NCI-H345 (cell line): Measurements from ENCODE around the gene TNRC18.
A peak's percentile ranks its signal among the peaks of the same experiment; 100 is the strongest.

Source experiments
- DNase-seq: peaks from one replicate; lab custom pipeline; 2025; lab: John Stamatoyannopoulos, UW

TNRC18 gene

DNA sequence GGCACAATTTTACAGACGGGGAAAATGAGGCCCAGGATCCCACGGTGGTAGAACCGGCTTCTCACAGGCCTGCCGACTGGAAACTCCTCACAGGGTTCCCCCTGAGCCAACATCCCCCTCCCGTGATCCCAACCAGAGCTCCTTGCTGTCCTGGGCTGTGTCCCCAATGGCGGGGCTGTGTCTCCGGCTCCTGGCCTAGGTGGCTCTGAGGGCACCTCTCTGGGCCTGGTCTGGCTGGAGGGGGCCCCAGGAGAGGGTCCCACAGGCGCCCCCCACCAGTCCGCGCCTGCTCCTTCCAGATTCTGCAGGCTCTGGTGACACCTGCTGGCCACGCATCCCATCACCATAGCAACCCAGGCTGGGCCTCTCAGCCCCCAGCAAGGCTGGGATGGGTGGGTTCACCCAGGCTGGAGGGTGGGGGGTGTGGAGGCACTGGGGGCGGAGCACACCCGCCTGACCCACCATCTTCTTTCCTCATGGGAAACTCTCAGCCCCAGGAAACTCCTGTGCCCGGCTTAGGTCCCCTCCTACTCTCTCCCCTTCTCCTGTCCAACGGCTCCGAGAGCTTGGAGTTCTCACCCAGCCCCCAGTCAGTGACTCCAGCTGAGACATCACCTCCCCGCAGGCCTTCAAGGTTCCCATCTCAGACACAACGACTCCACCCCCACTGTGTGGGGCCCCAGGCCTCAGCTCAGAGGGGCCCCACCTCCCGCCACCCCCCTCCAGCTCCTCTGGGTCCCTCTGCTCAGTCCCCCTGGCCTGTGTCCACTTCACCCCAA lies 27.1 kb upstream of the TNRC18 start:
- DNase-seq: peak; percentile 5

DNA sequence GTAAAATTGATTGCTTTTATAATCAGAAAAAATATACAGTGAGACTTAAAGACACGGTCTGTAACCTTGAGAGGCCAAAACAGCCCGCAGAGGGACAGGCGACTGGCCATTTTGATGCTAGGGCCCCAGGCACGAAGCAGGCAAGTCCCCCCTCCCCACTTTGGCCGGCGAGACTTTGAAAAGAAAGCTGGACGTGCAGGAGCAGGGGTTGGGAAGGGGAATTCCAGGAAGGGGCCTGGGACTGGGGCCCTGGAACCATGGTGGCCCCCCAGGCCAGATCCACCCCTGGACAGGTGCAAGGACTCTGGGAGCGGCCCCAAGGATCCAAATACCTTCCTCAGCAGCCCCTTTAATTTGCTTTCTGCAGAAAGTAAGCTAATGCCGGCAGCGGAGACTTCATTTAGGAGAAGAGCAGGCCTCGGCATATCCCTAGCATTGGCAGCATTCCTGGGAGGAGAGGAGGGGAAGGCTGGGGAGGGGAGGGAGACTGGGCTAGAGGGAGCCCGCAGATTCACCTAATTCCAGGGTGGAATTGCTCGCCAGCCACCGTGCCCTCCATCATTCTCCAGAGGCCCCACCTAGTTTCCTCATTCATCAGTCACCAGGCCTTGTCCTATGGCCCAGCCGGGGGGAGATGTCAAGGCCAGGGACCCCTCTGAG lies 24.9 kb upstream of the TNRC18 start:
- no peak for DNase-seq

DNA sequence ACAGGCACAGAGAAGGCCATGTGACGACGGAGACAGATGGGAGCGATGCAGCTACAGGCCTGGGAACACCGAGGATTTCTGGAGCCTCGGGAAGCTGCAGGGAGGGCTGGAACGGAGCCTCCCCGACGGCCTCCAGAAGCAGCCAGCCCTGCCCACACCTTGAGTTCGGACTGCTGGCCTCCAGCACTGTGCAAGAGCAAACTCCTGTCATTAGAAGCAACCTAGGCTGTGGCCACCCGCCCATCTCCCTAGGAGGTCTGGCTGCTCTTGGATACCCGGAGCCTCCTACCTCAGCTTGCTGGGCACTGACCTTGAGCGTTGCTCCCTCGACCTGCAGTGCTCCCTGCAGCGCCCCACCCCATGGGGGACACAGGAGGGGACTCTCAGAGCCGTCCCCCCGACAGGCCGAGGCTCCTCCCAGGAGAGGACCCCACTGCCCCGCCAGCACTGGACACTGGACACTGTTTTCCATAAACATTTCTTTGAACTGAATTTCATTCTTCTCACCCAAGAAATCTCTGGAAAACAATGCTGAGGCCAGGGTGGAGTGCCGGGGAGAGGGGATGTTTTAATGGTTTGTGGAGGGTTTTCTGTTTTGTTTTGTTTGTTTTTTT lies 22.5 kb upstream of the TNRC18 start:
- DNase-seq: no peak

DNA sequence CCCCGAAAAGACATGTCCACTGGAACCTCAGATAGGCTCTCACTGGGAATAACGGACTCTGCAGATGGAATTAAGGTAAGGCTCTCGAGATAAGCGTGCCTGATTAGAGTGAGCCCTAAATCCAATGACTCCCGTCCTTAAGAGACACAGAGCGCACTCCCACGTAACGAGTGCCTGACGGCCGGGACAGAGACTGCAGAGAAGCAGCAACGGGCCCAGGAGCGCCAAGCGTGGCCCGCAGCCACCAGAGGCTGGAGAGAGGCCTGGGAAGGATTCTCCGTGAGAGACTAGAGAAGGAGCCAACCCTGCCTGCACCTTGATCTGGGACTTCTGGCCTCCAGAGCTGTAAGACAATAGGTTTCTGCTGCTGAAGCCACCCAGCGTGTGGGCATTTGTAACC lies 20.0 kb upstream of the TNRC18 start:
- DNase-seq: no peak

DNA sequence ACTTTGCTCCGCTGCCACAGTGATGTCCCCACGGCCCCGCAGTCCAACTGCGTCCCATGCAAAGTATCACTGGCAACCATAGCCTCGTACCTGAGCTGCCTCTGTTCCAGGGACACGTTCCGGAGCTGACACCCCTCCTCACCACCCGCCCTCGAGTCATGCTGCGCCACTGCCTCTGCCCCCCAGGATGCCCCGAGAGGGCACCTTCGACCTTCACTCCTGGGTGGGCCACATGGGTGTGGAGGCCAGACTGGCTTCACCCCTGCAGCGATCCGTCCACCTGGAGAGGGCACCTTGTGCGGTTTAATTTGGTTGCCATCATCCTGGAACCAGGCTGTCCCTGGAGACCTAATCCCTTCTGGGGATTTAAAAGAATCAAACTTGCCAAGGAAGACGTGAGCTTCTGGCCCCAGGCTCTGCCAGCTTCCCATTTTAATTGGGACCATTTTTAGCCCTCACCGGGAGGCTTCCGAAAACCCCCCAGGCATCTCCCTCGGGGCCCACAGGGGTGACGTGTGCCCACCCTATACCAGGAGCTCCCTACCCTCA lies 19.2 kb upstream of the TNRC18 start:
- no peak for DNase-seq

DNA sequence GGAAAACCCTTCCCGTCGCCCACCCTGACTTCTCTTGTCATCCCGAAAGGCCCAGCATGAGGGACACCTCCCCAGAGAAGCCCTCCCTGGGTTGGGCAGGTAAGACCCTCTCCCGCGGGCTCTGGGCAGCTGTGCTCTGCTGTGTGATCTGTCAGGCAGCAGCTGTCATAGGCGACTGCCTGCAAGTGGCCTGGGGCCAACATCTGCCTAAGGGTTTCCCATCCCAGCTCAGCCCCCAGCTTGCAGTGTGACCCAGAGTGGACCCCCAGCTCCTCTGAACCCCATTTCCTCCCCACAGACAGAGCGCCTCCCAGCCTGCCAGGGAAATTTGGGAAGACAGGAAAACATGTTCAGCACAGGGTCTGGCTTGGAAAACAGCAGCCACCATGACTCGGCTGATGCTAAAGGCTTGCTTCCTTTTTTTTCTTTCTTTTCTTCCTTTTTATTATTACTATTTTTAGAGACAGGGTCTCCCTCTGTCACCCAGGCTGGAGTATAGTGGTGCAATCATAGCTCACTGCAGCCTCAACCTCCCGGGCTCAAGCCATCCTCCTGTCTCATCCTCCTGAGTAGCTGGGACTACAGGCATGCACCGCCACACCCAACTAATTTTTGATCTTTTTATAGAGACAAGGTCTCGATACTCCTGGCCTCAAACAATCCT lies 18.3 kb upstream of the TNRC18 start:
- no peak for DNase-seq

DNA sequence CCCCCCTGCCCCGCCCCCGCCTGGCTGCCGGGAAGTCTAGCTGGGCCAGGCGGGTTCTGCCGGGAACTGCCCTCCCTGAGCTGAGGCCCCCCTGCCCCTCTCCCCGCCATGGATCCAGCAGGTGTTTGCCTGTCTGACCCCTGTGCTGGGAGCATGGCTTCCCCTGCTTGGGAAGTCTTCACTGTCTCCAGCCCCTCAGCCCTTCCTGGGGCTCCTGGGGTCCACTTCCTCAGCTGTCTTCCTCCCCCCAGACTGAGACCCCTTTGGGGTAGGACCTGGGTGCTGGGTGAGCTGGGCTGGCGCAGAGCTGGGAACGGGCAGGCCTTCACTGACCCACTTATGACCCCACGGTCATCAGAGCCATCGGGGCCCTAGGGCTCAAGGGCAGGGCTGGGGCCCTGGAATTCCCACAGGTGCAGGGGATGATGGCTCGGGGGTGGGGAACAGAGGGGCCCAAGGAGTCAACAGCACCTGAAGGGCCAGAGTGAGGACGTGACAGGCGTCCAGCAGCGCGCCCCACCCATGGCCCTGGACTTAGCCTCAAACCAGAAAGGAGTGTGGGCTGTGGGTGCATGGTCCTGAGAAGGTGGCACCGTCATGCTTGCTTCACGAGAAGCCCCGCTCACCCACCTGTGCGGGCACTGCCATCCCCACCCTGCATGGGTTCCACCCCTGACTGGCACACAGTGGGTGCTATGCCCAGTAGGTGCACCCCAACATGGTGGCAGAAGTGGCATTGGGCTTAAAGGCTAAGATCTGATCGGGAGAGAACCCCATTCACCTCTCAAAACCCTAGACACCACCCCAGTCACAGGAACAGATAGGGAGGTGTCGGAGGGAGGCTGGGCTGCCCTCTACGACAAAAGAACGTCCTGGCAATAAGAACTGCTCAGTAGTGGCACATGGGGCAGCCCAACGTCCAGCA lies 16.2 kb upstream of the TNRC18 start:
- DNase-seq: no peak

DNA sequence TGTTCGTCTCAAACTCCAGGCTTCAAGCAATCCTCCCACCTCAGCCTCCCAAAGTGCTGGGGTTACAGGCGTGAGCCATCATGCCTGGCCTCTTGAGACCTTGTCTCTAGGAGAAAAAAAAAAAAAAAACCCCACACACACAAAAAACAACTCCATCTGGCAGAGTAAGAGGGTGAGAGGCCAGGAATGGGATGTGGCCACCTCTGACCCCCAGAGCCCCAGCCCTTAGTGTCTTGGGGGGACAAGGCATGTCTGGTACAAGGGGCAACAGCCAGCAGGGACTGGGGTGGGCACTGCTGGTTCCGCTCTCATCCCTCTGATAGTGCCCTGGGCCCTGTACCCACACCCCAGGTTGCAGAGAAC lies 15.6 kb upstream of the TNRC18 start:
- DNase-seq: no peak

DNA sequence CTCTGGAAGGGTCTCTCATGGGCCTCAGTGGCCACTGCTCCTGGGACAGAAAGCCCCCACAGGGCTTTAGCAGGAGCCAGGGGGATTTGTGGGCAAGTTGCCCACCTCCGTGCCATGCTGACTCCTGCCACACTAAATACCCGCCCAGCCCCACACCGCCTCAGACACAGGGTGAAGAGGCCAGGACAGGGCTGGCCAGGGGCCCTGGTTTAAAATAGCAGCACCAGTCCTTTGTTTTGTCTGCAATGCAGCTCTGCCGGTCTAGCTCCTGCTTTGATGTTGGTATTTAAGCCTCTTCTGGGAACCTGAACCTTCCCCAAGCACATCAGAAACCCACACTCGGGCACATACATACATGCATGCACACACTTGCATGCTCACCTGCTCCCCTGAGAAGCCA lies 14.4 kb upstream of the TNRC18 start:
- no peak for DNase-seq

DNA sequence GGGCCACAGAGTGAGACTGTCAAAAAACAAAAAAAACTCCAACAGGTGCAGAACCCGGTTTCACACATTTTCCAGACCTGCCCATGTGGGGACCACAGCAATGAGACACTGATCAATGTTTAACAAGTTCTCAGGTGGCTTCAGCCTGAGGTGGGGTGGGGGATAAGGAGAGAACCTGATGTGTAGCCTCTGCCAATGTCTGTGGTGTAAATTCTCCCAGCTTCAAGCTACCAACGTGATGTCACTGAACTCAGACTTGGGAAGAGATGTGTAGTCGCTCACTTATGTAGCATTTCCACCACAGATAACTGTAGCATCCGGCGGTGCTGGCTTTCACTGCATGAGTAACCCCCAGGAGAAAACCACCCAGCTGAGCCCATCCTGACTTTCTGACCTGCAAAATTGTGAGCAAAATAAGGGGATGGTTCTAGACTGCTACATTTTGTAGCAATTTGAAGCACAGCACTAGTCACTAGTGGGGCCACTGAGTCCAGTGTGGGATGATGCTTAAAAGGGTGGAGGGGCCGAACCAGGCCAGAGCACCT lies 13.8 kb upstream of the TNRC18 start:
- DNase-seq: no peak

DNA sequence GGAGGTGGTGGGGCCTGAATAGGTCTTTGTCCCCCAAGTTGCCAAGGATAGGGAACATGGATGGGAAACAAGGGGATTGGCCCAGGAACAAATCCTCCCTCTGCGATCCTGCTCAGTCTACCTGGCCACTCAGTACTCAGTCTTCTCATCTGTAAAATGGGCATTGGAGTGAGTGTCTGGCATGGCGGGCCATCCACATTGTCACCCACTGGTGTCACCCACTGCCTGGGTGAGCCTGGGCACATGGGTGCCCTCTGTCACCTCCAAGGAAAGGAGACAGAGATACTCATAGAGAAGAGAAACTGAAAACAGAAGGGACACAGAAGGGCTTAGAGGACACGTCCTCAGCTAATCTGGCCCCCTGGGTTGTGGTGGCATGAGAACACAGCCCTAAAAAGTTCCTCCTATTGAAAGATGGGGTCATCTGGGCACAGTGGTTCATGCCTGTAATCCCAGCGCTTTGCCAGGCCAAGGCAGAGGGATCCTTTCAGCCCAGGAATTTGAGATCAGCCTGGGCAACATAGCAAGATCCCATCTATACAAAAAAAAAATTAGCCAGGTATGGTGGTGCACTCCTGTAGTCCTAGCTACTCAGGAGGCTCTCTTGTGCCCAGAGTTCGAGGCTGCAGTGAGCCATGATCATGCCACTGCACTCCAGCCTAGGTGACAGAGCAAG lies 12.5 kb upstream of the TNRC18 start:
- DNase-seq: no peak

DNA sequence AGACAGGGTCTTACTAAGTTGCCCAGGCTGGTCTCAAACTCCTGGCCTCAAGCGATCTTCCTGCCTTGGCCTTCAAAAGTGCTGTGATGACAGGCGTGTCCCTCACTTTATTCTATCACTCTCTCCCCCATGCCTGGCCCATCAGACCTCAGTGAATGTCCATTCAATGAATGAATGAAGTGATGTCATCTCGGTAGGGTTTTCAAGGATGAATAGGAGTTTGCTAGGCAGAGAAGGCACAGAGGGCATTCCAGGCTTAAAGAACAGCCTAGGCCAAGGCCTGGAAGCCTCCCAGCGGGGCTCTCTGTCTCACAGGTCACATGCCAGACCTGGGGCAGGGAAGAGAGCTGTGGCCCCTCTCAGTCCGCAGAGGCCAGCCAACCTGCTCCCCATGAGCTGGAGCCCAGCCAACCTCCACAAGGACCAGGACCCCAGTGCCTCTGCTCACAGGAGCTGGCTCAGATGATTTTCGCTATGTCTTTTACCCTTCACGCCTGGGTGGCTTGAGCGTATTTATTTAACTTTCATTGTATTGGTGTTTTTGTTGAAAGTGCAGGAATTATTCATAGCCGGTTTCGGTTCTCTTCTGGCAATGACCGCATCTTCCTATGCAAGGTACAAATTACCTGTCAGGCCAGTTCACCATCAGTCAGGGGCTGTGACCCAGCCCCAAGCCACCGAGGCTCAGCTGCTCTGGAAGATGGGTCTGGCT lies 11.8 kb upstream of the TNRC18 start:
- no peak for DNase-seq

DNA sequence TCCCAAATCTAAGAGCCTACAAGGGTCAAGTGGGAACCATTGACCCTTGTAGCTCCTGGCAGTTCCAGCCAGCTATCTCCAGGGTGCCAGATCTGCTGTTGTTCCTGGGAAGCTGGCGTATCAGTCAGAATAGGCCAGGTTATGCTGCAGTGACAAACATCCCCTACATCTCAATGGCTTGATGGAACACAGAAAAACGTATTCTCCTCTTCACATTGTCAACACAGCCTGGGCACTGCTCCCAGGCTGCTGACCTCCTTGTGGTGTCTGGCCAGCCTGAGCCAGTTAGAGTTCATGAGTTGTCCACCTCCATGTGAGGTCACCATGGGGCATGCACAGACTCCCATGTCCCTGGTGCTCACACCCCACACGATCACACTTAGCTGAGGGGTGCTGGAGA lies 9.5 kb upstream of the TNRC18 start:
- no peak for DNase-seq

DNA sequence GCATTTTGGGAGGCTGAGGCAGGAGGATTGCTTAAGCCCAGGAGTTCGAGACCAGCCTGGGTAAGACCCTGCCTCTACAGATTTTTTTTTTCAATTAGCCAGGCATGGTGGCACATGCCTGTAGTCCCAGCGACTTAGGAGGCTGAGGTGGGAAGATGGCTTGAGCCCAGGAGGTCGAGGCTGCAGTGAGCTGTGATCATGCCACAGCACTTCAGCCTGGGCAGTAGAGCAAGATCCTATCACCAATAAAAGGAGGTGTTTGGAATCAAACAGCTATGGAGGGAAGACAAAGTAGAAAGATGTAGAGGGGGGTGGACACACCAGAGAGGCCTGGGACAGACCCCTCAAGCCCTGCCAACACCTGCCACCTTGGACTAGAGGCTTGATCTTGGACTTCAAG lies 9.1 kb upstream of the TNRC18 start:
- DNase-seq: no peak

DNA sequence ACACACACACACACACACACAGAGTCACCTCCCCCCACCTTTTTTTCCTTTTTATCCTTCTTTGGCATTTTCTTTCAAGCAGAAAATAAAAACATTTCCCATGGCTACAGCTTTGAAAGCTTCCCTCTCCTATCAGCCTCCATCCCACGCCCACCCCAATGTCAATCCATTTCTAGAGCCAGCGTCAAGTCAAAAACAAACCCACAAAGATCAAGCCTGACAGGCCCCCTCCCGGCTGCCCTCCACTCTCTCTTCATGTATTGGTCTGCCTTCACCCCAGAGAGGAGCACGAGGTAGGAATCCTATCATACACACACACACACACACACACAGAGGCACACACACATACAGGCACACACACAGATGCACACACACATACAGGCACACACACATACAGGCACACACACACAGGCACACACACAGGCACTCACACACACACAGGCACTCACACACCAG lies 8.0 kb upstream of the TNRC18 start:
- DNase-seq: no peak

DNA sequence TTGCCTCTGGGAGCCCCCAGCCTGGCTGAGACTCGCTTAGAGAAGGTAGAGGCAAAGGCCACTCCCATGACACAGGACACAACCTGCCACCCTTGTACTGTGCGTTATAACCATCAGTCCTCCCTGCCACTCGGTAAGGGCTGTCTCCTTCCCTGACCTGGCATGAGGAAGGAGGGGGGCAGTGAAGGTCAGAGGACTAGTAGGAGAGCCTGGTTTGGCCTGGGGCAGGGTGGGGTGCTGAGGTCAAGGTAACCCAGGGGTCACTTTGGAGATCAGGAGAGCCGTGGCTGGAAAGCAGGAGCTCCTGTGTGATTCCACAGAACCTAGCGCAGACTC lies 6.9 kb upstream of the TNRC18 start:
- DNase-seq: no peak

DNA sequence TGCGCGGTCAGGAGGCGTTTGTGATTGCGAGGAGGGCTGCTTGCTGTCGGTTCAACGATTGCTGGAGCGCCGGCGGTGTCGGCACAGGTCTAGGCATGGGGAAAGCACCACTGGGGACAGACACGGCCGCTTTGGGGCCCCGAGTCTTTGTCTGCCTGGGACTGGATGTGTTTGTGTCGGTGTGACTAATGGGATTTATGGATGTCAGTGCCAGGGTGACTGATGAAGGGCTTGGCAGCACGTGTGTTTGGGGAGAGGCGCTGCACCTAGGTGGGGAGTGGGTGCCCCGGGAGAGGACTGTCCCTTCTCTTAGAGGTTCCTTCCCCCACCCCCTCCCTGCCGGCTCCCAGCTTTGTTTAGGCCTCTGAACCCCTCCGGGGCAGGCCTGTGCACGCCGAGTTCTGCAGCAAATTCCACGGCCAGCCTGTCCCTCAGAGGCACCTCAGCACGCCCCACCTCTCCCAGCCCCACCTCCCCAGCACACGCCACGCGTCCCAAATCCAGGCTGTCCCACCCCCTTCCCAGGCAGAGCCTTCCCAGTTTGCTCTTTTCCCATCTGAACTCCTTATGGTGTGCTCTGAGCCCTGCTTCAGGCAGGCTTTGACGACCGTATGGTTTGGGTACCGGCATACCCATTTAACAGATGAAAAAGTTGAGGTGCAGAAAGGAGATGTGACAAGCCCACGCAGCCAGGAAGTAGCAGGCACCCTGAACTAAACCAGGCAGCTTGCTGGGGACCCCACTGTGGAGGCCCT lies 6.4 kb upstream of the TNRC18 start:
- no peak for DNase-seq

DNA sequence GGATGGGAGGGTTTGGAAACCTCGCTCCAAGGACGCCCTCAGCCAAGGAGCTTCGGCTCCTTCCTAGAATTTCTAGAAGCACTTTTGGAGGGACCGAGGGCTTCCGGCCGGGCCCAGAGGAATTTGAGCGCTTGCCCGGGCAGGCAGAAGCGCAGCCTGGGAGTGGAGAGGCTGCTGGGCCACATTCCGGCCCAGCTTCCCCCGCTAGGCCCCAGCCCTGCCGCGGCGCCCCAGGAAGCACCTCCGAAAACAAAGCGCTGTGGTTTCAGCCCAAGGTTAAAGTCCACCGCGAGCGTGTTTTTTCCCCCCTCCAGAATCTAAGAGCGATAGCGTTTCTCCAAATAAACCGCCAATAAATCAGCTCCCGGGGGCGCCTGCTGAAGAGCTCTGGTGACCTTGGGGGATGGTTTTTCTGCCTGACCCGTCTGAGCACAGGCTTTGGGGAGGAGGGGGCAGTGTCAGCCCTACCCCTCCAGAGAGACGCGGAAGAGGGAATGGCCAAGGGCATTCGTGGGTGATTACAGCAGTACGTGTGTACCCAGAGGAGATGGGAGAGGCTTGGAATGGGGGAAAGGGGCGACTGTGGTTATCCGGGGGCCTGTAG lies 5.7 kb upstream of the TNRC18 start:
- DNase-seq: no peak
